ENCODE results near the gene PROSER1.
"Not testable (repeated sequence)": the region's sequence is repeated elsewhere in the genome, so short reads cannot be mapped to it uniquely, and the experiment has no call there.

The PROSER1 gene

DNA sequence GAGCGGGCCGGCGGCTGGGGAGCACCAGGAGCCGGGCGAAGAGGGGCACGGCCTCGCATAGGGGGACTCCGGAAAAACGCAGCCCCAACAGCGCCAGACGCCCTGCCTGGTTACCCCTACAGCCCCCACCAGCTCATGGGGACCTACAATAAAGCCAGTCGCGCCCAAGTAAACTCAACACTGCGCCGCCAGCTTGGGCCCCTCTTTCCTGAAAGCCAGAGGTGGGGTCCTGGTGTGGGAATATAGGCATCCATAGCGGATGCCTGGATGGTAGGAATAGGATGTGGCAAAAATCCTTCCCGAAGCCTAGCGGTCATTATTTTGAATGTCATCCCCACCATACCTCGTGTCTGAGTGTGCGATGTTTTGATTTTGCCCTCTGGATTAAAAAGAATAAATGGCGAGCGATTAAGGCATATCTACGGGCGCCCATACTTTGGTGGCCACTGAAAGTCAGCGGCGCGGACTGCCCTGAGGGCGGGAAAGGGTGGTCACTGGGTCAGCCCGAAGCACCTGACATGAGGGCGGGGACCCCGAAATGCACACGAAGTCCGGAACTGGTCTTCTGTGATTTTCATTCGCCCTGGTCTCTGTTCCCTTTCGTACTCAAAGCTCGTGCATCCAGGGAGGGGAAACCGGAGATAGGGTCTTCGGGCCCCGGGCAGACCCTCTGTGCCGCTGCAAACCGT is at the start of gene PROSER1, which contains the start of gene NHLRC3:
Gene PROSER1 (minus strand): TSS at position 210 of the 689 bp plus-strand sequence. CDS start 847 bp downstream, outside the sequence.
Gene NHLRC3 (plus strand): TSS at position 577 of the 689 bp plus-strand sequence. CDS start 184 bp downstream, outside the sequence.
- DNase-seq (ENCODE audit: low read depth): peak; percentile 71

DNA sequence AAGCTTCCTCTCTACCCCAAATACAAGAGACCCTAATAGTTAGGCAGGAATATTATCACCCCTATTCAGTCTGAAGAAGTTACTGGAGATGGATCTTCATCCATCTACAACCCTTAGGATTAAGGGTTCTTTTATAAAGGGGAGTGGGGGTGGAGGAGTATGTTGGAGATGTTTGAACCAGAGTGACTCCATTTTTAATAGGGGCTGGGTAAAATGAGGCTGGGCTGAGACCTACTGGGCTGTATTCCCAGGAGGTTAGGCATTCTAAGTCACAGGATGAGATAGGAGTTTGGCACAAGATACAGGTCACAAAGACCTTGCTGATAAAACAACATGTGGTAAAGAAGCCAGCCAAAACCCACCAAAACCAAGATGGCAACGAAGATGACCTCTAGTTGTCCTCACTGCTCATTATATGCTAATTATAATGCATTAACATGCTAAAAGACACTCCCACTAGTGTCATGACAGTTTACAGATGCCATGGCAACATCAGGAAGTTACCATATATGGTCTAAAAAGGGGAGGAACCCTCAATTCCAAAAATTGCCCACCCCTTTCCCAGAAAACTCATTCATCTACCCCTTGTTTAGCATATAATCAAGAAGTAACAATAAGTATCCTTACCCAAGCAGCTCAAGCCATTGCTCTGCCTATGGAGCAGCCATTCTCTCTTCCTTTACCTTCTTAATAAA is 48.5 kb upstream of the PROSER1 start:
- not testable (repeated sequence) for DNase-seq (ENCODE audit: low read depth)

DNA sequence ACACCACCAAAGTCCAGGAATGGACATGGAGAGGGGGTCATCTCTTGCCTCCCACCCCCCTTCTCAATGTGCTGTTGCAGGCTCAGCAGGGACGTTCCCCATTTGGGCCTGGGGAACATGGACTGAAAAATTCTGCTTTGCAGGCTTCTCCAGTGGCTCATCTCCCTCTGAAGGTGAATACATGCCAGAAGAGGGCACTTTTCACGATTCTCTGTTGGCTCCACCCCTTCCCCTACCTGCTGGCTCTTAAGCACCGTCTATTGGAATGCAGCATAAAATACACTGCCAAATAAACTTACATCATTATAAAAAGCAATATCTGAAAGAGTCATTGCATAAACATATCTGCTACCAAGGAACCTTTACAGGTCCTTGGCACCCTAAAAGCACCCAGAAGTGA is 36.1 kb upstream of the PROSER1 start:
- DNase-seq (ENCODE audit: low read depth): no peak

DNA sequence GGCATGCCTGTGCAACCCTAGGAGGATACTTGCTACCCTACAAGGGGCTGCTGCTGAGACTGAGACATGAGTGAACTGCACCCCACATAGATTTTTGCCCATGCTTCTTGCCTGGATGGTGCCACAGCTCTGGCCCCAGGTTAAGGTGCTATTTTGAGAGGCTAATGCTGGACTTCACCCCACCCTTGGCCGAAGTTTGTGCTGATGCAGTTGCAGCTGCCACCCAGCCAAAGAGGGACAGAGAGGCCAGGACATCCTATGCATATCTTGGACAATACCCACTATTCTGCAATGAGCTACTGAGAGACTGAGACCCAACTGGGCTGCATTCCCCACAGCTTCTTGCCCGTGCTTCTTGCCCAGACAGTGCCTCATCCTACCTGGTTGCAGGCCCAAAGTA is 35.0 kb upstream of the PROSER1 start:
- no peak for DNase-seq (ENCODE audit: low read depth)

DNA sequence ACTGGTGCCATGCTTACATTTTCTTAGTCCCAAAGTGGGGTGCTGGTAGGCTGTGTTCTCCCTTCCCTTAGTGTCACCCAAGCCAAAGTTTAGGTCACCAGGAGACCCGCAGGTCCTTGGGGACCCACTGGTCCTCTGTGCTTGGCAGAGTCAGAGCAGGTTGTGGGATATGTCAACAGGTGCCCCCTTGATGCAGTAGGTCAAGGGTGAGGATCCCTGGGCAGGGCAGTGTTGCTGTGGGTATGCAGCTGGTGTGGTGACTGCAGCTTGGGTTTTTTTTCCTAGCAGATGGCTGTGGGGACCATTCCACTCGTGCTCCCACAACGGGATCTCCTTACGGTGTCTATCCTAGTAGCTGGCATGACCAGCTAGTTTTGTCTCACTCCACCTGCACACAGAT is 24.1 kb upstream of the PROSER1 start:
- no peak for DNase-seq (ENCODE audit: low read depth)

DNA sequence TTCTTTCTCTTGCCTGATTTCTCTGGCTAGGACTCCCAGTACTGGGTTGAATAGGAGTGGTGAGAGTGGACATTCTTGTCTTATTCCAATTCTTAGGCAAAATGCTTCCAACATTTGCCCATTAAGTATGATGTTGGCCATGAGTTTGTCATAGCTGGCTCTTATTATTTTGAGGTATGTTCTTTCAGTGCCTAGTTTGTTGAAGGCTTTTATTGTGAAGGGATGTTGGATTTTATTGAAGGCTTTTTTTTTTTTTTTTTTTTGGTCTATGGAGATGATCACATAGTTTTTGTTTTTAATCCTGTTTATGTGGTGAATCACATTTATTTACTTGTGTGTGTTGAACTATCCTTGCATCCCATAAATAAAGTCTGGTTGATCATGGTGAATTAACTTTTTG is 20.2 kb upstream of the PROSER1 start:
- DNase-seq (ENCODE audit: low read depth): no peak

DNA sequence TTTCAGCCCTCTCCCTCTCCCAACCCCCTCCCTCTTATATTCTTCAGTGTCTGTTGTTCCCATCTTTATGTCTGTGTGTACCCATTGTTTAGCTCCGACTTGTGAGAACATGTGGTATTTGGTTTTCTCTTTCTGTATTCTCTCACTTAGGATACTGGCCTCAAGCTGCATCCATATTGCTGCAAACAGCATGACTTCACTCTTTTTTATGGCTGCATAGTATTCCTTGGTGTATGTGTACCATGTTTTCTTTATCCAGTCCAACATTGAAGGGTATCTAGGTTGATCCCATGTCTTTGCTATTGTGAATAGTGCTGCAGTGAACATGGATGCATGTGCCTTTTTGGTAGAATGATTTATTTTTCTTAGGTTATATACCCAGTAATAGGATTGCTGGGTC is 18.1 kb upstream of the PROSER1 start:
- DNase-seq (ENCODE audit: low read depth): no peak

DNA sequence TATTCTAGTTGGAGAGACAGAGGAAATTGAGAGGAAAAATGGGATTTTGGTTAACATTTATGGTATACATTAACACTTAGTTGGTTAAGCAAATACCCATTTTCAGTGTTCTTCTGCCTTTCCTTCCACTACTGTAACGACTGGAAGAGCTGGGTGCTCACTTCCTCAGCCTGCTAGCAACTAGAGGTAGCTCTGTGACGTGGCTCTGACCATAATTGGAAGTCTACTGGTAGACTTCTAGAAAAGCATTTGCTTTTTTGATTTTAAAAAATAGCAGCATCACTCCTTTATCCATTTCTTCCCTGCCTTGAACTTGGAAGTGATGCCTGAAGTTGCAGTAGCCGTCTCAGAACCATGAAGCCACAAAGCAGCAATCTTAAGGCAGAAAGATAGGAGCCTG is 16.2 kb upstream of the PROSER1 start:
- no peak for DNase-seq (ENCODE audit: low read depth)

DNA sequence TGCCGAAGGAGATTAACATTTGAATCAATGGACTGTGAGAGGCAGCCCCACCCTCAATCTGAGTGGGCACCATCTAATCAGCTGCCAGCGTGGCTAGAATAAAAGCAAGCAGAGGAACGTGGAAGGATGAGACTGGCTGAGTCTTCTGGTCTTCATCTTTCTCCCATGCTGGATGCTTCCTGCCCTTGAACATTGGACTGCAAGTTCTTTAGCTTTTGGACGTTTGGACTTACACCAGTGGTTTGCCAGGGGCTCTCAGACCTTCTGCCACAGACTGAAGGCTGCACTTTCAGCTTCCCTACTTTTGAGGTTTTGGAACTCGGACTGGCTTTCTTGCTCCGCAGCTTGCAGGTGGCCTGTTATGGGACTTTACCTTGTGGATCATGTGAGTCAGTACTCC is 15.1 kb upstream of the PROSER1 start:
- DNase-seq (ENCODE audit: low read depth): no peak

DNA sequence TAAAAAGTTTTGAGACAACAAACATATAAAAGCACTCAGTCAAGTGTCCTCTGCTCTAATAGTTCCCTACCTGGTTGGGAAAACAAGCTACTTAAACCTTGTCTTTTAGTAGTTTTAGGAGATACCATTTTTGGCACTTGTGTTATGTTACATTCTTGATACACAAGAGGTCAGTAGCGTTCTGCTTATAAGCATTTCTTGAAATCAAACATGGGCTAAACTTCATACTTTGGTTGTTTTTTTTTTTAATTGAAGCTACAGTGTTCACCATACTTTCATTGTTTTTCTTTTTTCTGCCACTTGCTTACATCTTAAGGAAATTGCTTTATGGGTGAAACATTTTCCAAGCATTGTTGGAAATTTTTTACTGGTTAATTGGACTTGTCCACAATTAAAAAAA is 13.3 kb upstream of the PROSER1 start:
- no peak for DNase-seq (ENCODE audit: low read depth)

DNA sequence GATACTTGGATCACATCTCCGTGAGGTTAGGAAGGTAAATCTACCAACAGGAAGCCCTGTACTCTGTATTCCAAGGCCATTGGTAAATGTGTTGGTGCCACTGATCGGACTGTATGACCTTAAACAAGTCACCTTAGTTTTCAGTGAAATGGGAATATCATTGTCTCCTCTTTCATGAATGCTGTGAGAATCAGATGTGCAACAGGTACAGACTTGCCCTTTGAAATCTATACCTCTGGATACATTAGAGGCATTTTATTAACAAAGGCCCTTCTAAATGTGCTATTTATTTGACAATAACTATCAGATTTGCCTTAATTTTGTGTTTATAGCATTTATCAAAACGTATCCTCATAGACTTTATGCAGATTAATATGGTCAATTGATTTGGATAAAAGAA is 11.4 kb upstream of the PROSER1 start:
- no peak for DNase-seq (ENCODE audit: low read depth)

DNA sequence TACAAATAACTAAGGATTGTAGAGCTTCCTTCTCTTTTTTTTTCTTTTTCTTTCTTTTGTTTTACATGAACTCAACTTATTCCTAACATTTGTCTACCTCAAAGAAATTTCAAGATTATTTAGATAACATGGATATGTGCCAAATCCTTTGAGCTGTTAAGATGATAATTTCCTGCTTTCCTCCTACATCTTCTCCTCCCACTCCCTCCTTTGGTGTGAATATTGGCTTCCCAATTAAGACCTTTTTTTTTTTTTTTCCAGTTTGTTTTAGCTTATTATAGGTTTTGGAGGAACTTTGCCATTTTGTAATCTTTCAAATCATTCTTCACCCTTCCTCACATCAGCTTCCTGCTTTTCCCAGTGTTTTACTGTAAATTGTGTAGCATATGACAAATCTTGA is 10.9 kb upstream of the PROSER1 start:
- no peak for DNase-seq (ENCODE audit: low read depth)

DNA sequence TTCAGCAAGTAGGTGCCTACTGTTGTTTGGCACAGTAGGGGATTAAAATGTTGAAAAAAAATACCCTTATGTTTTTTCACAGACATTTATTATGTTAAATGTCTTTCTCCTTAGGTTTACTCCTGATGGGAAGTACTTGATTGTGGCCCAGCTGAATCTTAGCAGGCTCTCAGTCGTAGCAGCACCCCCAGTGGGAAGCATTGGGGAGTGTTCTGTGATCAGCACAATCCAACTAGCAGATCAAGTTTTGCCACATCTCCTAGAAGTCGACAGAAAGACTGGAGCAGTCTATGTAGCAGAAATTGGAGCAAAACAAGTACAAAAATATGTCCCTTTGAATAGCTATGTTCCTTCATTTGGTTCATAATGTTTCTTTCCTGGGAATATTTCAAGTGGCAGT is 9.7 kb upstream of the PROSER1 start:
- no peak for DNase-seq (ENCODE audit: low read depth)

DNA sequence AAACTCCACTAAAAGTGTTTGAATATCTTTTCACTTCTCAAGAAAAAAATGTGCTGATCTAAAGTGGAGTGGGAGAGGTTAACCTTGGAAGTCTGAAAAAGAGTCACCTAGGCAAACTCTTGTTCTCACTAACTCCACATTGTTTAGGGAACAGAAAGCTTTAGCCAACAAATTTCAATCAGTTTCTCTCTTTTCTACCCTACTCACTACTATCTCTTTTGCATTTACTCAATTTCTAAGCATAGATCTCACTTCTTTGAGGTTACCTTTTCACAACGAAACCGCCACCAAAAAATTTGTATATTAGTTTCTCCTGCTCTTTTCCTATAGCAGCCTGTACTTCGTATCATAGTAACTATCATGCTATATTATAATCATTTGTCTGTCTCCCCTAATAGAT is 6.6 kb upstream of the PROSER1 start:
- no peak for DNase-seq (ENCODE audit: low read depth)

DNA sequence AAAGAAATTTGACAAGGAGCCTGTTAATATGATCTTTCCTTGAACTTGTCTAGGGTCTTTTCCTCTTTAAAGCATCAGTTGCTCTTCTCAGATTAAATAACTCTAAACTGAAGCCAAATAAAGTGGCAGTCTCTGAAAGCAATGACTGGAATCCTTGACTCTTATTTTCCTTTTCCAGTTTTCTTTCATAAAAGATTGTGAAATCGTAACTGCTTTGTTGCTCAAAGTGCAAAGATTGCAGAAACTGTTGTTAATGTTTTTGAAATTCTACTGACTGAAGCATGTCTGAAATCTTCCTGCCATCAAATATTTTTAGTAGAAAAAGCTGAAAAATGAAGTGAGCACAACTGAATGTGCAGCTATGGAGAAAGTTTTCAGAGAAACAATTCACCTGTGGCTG is 2.3 kb upstream of the PROSER1 start:
- no peak for DNase-seq (ENCODE audit: low read depth)

DNA sequence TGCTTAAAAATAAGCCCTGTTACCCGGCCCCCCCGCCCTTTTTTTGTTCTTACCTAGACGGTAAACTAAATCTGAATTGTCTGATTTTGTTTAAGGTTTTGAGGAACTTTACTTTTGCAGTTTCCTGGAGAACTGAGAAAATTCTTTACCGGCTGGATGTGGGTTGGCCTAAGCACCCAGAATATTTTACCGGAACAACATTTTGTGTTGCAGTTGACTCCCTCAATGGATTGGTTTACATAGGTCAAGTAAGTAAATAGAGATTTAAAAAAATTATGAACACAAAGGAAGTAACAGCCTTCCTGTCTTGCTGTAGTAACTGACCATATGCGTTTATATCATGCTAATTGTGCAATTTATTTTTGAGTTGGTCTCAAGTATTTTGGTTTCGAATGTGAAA is 1.2 kb upstream of the PROSER1 start:
- DNase-seq (ENCODE audit: low read depth): no peak

DNA sequence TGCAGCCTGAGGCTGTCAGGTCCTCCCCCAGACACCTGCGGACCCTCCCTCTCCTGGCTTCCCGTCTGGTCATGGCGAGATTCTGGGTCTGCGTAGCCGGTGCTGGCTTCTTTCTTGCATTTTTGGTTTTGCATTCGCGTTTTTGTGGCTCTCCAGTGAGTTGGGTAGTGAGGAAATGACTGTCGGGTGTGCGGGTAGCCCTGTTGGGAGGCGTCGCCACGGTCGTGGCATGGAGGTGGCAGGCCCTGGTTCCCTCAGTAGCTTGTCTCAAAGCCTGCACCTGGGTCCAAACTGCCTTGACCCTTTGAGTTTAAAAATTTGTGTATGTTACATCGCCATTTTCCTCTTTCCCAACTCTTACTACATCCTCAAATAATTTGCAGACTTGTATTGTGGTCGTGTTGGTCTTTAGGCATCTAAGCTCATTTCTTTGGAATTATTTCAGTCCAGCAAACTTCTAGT is 711 bp upstream of the PROSER1 start:
- peak; percentile 63 for DNase-seq (ENCODE audit: low read depth)

DNA sequence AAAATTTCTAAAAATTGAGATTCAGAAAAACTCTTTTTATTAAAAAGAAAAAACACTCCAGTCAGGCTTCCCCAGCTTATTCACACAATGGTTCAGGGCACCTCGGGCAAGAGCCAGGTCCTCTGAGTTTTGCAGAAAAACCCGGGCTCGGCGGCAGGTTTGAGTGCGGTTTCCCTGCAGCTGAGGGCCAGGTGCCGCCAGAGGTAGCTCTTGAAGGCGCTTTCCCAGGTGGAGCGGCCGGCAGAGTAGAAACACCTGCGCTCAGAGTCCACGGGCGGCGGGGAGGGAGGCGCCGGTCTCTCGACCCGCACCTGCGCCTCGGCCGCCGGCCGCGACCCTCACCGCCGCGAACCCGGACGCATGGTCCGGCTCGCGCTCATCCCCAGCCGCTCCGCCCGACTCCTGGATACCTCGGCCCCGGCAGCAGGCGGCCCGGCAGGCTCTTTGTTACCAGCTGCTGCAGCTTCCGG is 444 bp downstream of the PROSER1 start:
- no peak for DNase-seq (ENCODE audit: low read depth)

DNA sequence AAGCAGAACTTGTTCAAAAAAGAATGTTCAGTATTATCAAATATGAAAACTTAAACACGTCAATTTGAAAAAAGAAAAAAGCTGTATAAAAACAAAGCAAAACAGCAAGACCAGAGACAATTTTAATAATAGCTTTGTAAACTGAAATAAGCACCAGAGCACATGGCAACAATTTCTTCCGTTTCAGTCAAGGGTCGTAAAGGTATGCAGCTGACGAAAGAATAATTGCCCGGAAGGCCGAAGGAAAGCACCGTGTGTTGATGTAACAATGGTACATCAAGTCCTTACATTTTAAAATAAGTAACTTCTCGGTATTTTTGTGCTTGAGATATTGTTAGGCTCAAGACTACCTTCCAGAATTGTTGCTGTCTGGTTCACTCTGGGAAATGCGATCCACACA is 1.7 kb downstream of the PROSER1 start:
- DNase-seq (ENCODE audit: low read depth): no peak

DNA sequence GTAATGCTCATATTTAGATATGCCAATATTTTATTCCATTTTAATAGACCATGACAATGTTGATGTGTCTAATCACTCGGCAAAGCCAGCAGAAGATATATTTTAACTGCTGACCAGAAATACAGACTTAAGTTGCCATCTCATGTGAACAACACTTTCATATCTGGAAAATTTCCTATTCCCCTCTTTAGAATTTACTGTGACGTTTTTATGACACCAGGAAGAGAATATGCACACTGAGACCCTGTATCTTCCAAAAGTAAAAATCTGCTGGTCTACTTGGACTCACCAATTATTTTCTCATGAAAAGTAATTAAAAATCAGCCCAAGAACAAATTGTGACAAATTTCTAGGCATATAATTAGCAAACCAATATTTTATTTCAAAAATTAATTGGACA is 2.1 kb downstream of the PROSER1 start:
- no peak for DNase-seq (ENCODE audit: low read depth)

DNA sequence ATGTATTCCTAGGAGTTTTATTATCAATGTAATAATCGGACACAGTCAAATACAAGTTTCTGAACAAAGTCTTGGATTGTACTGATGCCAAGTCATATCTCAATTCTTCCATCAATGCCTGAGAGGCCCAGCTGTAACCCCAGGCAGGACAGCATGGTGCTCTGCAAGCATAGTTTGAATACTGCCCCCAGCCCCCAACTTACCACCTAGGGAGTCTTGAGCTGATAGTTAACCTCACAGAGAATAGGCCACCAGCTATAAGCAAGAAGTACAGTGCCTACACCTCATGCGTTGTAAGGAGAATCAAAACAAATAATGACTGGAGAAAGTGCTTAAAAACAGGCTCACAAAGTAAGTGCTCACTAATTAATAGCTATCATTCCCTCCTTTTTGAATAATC is 2.7 kb downstream of the PROSER1 start:
- DNase-seq (ENCODE audit: low read depth): no peak

DNA sequence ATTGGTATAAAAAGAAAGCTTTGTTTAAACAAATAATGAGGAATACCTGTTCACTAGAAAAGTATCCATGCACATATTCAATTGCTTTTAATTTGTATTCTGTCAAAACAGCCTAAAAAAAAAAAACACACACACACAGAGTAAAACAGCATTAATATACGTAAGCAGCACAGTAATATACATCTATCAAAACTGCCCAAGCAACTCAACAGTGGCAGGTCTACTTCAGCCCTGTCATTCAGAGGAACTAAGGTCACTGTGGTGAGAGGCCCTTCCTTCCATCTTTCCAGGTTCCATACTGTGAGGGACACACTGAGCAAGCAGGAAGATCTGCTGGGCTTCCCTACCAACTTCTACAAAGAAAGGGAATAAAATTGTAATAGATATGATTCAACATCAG is 3.8 kb downstream of the PROSER1 start:
- no peak for DNase-seq (ENCODE audit: low read depth)

DNA sequence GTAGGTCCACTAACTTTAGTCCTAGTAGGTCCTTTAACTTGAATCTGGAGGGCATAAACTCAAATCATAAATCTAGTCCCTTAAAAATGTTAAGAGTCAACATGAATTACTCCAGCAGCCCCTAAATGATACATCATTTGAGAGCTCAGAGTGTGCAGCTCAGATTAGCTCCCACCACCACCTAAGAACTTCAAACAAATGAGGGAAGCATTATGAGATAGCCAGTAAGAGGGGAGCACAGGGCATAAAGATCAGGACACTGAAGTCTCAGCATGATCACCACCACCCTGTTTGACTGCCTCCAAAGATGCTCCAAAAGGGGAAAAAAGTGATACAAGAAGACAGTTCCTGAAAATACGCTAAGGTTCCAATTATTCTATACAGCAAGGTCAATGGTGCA is 5.7 kb downstream of the PROSER1 start:
- no peak for DNase-seq (ENCODE audit: low read depth)

DNA sequence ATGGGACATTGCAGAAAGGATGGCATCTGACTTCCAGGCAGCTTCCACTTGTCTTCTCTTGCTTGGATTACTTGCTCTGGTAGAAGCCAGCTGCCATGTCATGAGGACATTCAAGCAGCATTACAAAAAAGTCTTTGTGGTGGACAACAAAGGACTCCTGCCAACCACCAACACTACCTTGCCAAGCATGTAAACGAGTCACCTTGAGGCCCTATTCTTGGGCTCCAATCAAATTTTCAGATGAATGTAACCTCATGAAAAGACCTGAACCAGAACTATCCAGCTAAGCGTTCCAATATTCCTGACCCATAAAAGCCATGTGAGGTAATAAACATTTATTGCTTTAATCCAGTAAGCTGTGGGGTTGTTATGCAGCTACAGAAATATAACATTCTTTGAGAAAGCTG is 12.5 kb downstream of the PROSER1 start:
- no peak for DNase-seq (ENCODE audit: low read depth)
